ENCODE results near the gene ZNF362.
"Not testable (repeated sequence)": the region's sequence is repeated elsewhere in the genome, so short reads cannot be mapped to it uniquely, and the experiment has no call there.

ZNF362 gene

DNA sequence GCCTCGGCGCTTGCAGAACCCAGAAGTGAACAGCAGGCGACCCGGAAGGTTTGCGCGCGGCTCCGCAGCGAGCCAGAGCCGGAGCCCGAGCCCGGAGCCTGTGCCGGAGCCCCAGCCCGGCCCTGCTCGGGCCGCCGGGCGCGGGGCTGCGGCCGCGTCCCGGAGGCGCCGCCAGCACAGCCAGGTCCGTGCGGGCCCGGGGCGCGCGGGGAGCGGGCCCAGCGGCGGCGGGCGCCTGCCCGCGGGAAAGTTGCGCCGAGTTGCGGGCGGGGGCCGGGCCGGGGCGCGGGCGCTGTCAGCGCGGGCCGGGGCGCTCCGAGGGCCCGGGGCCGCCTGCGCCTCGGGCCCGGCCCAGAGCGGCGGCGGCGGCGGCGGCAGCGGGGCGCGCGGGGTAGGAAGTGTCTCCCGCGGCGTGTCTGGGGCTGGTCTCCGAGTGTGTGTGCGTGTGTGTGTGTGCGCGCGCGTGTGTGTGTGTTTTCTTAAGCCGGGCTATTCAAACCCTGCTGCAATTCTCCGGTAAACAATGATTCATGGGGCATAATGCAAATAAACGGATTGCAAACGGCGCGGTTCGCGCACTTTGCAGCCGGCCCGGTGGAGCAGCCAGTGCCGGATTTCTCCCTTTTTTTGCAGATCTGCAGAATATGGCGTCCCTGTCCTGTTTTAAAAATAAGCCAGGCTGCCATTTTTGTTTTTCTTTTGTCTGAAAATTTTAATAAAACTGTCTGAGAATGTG lies at the start of gene ZNF362:
TSS of gene ZNF362 (plus strand) at position 22 of the 736 bp plus-strand sequence. CDS start 14,083 bp downstream, outside the sequence.
- DNase-seq (ENCODE audit: low read depth): peak; percentile 21

GRCh38 chr1:33211972-33212371 lies 44.3 kb upstream of the ZNF362 start:
- DNase-seq (ENCODE audit: low read depth): no peak

DNA sequence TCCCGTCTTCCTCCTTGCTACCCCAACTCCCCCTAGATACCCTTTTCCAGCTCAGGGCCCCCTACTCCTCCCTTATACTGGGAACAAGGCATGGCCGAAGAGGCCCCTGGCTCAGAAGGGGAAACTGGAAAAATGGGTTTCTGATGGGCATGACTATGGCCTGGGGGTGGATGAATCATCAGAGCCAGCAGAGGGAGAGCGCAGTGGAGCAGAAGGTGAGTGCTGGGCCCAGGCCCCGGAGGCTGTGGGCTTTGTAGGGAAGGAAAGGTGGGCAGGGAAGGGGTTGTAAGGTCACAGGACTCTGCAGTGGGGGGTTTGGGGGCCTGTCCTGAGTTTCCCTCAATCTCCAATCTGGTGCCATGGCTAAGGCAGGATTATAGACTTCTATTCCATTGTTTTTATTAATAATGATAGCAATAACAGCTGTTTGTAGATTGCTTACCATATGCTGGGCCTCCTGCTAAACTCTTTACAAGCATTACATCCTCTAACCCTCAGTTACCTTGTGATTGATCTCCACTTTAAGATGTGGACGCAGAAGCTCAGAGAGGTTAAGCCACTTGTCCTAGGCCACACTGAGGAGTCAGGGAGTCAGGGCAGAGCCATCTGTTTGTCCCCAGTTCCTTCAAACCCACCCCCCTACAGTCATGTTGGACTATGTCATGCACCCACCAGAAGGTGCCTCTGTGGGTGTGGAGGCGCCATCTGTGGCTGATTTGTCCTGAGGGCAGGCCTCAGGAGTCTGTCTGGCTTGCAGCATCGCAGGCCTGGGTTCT lies 36.2 kb upstream of the ZNF362 start:
- no peak for DNase-seq (ENCODE audit: low read depth)

DNA sequence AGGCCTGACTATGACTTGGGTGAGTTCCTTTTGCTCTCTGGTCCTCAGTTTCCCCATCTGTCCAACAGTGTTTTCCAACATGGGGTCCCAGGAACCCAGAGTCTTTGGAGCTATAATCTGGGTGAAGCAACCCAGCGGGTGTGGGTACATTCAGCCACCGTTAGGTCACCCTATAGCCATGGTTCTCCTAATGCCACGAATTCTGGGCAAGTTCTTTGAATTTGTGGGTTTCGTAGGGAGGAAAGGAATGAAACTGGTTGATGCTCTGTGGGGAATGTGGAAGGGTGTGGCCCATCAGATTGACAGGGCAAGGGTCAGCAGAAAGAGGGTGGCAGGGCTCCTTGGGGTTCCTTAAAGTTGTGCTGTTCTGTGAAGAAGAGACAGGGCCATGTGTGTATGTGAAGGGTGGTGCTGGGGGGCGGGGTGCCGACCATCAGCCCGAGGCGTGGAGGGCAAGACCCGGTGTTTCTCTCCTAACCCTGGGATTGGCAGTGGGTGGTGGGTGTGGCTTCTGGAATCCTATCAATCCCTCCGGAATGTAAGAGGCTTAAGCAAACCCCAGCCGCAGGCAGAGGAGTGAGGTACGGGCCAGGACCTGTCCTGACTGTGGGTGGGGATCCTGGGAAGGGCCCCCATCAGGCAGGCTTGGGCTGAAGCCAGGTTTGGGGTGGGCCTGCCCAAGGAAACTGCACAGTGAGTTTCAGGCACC lies 35.5 kb upstream of the ZNF362 start:
- no peak for DNase-seq (ENCODE audit: low read depth)

DNA sequence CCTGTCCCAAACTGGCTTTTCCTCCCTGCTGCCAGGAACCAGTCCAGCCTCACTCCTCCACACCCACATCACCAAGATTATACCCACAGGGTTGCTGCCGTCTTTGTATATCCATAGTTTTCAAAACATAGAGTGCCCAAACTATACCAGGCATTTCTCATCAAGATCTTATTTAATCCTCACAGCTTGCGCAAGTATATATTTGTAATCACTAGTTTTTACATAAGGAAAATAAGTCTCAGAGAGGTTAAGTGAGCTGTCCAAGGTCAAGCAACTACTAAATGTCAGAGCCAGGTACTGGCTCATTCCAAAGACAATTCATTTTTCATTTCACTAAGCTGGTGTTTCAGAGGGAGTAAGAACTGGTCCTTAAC lies 34.9 kb upstream of the ZNF362 start:
- no peak for DNase-seq (ENCODE audit: low read depth)

DNA sequence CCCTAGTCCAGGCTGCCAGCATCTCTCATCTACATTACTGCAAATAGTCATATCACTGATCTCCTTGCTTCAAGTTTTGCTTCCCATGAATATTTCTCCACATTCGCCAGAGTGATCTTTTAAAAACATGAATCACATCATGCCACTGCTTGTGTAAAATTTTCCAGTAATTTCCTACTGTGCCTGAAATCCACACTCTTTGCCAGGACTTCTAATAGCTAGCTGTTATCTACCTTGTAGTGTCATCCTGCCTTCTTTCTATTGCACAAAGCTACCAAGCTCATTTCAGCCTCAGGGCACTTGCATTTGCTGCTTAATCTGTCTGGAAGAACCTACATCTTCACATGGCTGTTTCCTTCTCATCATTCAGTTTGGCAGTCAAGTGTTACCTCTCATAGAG lies 33.9 kb upstream of the ZNF362 start:
- DNase-seq (ENCODE audit: low read depth): no peak

DNA sequence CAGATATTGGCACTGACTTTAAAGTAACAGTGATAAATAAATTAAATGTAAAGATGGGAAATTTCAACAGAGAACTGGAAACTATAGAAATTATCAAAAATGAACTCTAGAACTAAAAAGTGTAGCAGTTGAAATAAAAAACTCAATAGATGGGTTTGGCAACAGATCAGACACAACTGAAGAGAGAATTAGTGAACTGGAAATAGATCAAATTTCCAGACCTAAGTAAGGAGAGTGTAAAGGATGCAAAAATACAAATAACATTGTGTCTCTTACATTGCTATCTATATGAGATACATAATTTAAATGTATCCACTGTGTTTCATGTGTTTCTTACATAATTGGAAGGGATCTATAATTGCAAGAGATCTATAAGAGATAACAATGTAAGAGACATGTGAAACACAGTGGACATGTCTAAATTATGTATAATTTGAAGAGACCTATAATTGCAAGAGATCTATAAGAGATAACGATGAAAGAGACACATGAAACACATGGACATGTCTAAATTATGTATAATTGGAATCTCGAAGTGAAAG lies 32.1 kb upstream of the ZNF362 start:
- no peak for DNase-seq (ENCODE audit: low read depth)

DNA sequence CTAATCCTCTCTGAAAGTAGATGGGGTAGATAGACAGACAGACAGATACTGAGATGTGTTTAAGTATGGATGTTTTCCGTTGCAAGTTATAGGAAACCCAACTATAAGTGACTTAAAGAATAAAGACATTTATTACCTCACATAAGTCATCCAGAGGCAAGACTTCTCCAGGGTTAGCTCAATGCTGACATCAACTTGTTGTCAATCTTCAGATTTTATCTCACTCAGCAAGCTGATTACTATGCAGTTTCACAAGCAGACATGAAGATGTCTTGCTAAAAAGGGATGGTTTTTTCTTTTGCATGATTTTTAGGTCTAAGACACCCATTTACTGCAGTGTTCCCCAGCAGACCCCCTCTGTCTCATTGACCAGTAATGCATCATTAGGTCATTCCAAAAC lies 30.7 kb upstream of the ZNF362 start:
- DNase-seq (ENCODE audit: low read depth): no peak

- DNase-seq (ENCODE audit: low read depth): no peak
Observed at GRCh38 chr1:33228935-33229487, 27.3 kb upstream of the ZNF362 start.

DNA sequence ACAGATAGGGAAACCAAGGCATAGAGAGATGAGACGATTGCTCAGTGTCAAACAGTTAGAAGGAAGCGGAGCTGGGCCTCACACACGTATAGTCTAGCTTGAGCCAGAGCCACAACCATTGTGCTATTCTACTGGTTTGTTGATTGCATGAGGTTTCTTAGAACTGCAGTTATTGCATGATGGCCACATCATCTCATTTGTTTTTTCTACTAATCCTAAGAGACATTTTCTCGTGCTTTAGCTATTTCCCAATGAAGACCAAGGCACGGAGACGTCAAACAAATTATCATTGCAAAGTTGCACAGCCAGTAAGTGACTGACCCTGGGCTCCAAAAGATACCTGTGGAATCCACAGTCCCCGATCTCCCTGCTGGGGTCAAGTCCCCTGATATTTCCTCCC lies 25.1 kb upstream of the ZNF362 start:
- no peak for DNase-seq (ENCODE audit: low read depth)

DNA sequence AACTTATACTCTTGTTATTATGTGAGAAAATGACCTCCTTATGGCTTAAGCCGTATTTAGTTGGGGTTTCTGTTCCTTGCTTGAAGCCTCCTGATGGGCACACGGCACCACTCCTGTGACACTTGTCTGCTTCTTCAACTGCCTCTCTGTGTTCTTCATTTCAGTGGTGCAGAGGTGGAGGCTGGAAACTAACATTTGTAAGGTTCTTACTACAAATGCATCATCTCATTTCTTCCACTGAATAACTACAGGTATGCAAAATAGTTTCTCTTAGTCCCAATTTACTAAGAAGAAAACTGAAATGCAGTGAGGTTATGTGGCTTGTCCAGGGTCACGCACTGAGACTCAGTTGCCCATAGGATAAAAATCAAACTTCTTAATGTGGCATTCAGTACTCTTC lies 23.6 kb upstream of the ZNF362 start:
- DNase-seq (ENCODE audit: low read depth): no peak

GRCh38 chr1:33234131-33234530 lies 22.2 kb upstream of the ZNF362 start:
- no peak for DNase-seq (ENCODE audit: low read depth)

- DNase-seq (ENCODE audit: low read depth): no peak
Observed at GRCh38 chr1:33234588-33234990, 21.7 kb upstream of the ZNF362 start.

DNA sequence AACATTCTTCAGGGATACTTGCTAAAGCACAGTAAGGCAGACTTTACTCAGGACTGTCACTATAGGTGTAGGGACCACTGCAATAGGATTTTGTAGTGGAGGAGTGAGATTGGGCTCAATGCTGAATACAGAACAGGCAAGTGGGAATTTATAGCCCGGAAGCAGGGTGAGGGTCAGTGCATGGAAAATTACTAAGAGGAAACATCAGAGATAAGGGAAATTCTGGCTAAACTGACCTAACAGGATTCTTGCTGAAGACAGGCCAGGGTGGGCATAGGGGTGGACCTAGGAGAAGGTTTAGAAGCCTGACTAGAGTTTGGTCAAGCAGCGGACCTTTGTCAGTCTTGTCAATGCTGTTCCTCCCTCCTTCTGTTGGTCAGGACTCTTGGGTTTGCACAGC lies 20.8 kb upstream of the ZNF362 start:
- no peak for DNase-seq (ENCODE audit: low read depth)

DNA sequence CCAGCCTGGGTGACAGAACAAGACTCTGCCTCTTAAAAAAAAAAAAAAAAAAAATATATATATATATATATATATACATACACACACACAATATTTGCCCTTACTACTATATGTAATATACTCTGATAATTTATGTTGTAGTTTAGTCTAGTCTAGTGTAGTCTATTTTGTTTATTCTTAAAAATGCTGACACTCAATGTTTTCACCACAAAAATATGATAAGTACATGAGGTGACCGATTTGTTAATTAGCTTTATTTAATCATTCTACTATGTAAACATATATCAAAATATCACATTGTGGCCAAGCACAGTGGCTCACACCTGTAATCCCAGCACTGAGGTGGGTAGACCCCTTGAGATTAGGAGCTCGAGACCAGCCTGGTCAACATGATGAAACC lies 19.8 kb upstream of the ZNF362 start:
- DNase-seq (ENCODE audit: low read depth): no peak

DNA sequence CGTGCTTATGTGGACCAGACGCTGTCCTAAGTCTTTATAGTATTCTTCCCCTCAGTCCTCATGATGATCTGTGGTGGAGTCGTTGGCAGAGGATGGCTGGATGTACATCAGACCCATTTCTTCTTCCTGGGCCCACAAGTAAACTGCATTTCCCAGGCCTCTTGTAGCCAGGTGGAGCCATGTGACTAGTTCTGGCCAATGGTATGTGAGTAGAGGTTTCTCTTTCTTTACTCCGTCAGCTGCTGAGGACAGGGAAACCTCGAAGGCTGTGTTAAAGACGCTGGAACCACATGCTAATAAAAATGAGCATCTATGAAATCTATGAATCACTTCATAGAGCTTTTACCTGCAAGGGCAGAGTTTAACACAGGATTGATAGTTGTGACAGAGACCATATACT lies 18.7 kb upstream of the ZNF362 start:
- DNase-seq (ENCODE audit: low read depth): no peak

DNA sequence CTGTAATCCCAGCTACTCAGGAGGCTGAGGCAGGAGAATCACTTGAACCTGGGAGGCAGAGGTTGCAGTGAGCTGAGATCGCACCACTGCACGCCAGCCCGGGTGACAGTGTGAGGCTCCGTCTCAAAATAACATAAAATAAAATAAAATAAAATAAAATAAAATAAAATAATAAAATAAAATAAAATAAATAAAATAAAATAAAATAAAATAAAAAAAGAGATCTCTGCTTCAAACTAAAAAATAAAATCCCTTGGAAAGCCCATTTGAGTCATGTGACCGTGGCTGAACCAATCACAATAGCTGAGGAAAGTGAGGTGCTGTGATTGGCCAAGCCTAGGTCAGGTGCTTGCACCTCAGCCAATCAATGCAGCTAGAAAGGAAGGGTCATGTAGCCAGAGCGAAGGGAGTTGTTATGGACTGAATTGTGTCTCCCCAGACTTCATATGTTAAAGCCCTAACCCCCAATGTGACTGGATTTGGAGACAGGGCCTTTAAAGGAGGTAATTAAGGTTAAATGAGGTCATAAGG lies 18.0 kb upstream of the ZNF362 start:
- not testable (repeated sequence) for DNase-seq (ENCODE audit: low read depth)

DNA sequence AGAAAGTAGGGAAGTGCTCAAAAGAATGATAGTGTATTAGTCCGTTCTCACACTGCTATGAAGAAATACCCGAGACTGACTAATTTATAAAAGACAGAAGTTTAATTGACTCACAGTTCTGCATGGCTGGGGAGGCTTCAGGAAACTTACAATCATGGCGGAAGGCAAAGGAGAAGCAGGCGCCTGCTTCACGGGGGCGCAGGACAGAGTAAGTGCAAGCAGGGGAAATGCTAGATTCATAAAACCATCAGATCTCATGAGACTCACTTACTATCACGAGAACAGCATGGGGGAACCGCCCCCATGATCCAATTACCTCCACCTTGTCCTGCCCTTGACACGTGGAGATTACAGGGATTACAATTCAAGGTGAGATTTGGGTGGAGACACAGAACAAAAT lies 16.9 kb upstream of the ZNF362 start:
- not testable (repeated sequence) for DNase-seq (ENCODE audit: low read depth)

- DNase-seq (ENCODE audit: low read depth): no peak
Observed at GRCh38 chr1:33241866-33242265, 14.4 kb upstream of the ZNF362 start.

DNA sequence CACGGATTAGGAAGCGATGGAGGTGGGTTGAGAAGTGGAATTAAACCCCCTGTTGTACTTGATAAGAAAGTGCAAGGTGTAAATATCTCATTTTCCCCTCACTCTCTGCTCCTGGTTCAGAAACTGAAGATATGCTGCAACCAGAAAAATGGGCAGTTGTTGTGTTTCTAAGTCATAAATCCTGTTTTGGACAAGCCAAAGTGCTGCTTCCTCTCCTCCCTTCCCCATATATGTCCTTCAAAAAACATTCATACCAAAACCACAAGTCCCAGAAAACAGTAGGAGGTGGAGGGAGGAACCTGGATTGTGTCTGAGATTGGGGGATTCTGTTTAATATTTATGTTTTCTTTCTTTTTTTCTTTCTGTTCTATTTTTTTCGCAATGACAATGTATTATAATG lies 13.6 kb upstream of the ZNF362 start:
- no peak for DNase-seq (ENCODE audit: low read depth)

DNA sequence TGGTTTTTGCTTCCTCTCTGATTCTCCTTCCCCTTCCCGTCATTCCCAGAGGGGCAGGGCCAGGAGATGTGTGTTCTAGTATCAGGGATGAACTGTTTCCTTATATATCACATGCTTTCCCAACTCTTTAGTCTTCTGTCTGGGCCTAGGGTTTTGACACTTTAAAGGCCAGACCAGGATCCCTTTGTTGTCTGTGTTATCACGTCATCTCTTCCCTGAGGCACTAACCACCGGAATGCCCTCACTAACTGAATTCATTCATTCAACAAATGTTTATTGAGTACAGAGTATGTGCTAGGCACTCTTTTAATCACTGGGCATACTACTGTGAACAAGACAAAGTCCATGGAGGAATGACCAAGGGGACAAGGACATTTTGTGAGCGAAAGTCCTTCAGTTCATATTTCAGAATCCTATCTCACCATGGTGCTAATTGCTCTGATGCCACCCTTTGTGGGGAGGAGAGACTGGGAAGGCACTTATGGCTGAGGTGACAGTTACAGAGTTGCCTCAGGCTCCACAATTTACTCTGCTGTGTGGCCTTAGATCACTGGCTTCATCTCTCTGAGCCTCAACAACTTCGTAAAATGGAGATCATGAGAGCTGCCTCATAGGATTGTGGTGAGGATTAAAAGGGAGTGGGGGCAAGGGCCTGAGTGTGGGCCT lies 12.0 kb upstream of the ZNF362 start:
- DNase-seq (ENCODE audit: low read depth): no peak

- DNase-seq (ENCODE audit: low read depth): no peak
Observed at GRCh38 chr1:33244809-33245186, 11.5 kb upstream of the ZNF362 start.

Measured in stimulated activated CD8-positive, alpha-beta memory T cell treated with anti-CD3 and anti-CD28 coated beads, Interleukin-7, amount 100 ng/mL, for 24 hours (primary cell).